PC-3 (cell line): ENCODE results near the gene KIF24.

Experiments
- EZH2 ChIP-seq: fragments of 300-600 bp; sonication (generic); IDR thresholded peaks from one replicate; pipeline ENCODE4 v1.6.1; 2017; ENCODE audit warnings: antibody characterized with exemption, mild to moderate bottlenecking, low read length; ENCODE audit not compliant: unreplicated experiment
- EZH2phosphoT487 ChIP-seq: fragments of 300-600 bp; sonication (generic); IDR thresholded peaks from 2 replicates; pipeline ENCODE4 v1.6.1; 2018; ENCODE audit warnings: mild to moderate bottlenecking, antibody characterized with exemption, low read length, borderline replicate concordance
- TF ChIP-seq, protein P1 (sequence below): fragments of 300-600 bp; sonication (generic); conservative IDR thresholded peaks from 2 replicates; pipeline ENCODE4 v1.5.1; 2017; ENCODE audit warnings: antibody characterized with exemption, low read depth, mild to moderate bottlenecking, low read length

DNA sequence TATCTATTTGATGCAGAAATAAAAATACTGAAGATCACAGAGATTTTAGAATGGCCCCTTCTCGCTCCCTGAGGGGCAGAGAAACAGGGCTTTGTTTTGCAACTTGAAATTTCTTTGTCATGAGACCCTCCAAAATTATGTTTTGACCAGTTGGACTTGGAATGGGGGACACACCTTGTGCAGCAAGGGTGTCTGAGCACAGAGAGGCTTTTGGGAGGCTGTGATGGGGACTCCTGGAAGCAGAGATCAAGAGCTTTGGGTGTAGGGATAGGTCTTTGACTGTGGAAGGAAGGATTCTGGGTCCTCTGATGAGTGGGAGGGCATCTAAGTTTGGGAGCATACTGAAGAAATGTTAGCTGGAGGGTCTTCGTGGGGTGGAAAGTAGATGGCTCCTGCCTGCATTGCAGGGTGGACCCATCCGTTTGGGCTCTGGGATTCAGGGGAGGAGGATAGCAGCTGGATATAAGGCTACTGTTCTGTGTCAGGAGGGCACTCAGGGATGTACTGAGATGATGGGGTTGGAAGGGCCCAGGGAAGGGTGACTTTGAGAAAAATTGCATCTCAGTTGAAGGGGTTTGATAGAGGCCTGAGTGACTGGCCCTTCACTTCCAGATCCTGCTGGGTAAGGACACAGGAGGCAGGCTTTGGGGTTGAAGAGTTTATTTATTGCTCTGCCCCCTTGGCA lies 49.5 kb upstream of the KIF24 start:
- TF ChIP-seq, protein P1, sequence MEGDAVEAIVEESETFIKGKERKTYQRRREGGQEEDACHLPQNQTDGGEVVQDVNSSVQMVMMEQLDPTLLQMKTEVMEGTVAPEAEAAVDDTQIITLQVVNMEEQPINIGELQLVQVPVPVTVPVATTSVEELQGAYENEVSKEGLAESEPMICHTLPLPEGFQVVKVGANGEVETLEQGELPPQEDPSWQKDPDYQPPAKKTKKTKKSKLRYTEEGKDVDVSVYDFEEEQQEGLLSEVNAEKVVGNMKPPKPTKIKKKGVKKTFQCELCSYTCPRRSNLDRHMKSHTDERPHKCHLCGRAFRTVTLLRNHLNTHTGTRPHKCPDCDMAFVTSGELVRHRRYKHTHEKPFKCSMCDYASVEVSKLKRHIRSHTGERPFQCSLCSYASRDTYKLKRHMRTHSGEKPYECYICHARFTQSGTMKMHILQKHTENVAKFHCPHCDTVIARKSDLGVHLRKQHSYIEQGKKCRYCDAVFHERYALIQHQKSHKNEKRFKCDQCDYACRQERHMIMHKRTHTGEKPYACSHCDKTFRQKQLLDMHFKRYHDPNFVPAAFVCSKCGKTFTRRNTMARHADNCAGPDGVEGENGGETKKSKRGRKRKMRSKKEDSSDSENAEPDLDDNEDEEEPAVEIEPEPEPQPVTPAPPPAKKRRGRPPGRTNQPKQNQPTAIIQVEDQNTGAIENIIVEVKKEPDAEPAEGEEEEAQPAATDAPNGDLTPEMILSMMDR, result no peak
- no peak for TF ChIP-seq EZH2
- no peak for TF ChIP-seq EZH2phosphoT487
